Gastrocnemius medialis (tissue), 4 donors: ENCODE data around the gene MYOZ2. TPM values are rescaled to one million over a fixed set of nuclear protein-coding genes. Genes with fewer than 3 reads are reported as not detected.
A peak's percentile ranks its signal among the peaks of the same experiment; 100 is the strongest.

ENCODE experiments used
- ATAC-seq, 2 donors: fragments of 150-250 bp; one replicate each; pipeline ENCODE4 v1.9.1; 2016
- DNase-seq, 2 donors: peaks; one replicate each; pipeline ENCODE4 v3.0.0-alpha.2; 2019
- H3K27ac ChIP-seq, 4 donors: fragments of 200-600 bp; sonication (generic); 1 replicate in 1 of 4; 2 replicates in 3 of 4; pipeline ENCODE4 v1.5.1; 2016 to 2018; ENCODE audit warnings: mild to moderate bottlenecking in 2 of 4, moderate library complexity in 1 of 4
- H3K27me3 ChIP-seq, 3 donors: fragments of 200-600 bp; sonication (generic) in 2 of 3; 1 replicate in 1 of 3; 2 replicates in 2 of 3; pipeline versions ENCODE4 v1.5.1 to v1.6.0; 2016 to 2019; ENCODE audit warnings: mild to moderate bottlenecking in 1 of 3, moderate library complexity in 1 of 3
- H3K36me3 ChIP-seq, 2 donors: fragments of 200-600 bp; sonication (generic) in 1 of 2; one replicate each; pipeline ENCODE4 v1.5.1; 2017 to 2018
- H3K4me1 ChIP-seq, 2 donors: fragments of 200-600 bp; sonication (generic) in 1 of 2; one replicate each; pipeline ENCODE4 v1.5.1; 2016 to 2017; ENCODE audit warnings: mild to moderate bottlenecking in 2 of 2
- H3K4me3 ChIP-seq, 4 donors: fragments of 200-600 bp; sonication (generic) in 3 of 4; 1 replicate in 1 of 4; 2 replicates in 3 of 4; pipeline ENCODE4 v1.5.1; 2016 to 2019; ENCODE audit warnings: mild to moderate bottlenecking in 2 of 4
- H3K9me3 ChIP-seq, 3 donors: fragments of 200-600 bp; sonication (generic) in 2 of 3; 1 replicate in 1 of 3; 2 replicates in 2 of 3; pipeline ENCODE4 v1.5.1; 2016 to 2019
- CTCF ChIP-seq, 5 experiments: fragments of 450-650 bp in 3 of 5; fragments of 200-600 bp in 2 of 5; sonication (generic) in 2 of 5; IDR thresholded peaks in 4 of 5; conservative IDR thresholded peaks in 1 of 5; 1 replicate in 4 of 5; 2 replicates in 1 of 5; pipeline ENCODE4 v1.5.1; 2016 to 2019; ENCODE audit warnings: antibody characterized with exemption in 5 of 5, mild to moderate bottlenecking in 3 of 5, moderate library complexity in 3 of 5
- POLR2A ChIP-seq, 2 donors: fragments of 450-650 bp; IDR thresholded peaks; one replicate each; pipeline ENCODE4 v1.6.1; 2017; ENCODE audit warnings: antibody characterized with exemption in 2 of 2, mild to moderate bottlenecking in 2 of 2, moderate library complexity in 2 of 2
- in situ Hi-C, 4 donors: fragments of 200-750 bp; cut with MboI; loops; one replicate each; pipeline versions ENCODE4 v1.15.0 to v1.8.0; 2017; ENCODE audit warnings: low sequenced_read_pairs in 4 of 4
- intact Hi-C: fragments of 100-400 bp; cut with DNase I; formaldehyde crosslinking; loops from one replicate; pipeline ENCODE4 v1.15.1; 2023; ENCODE audit warnings: low total_unique reads
- total RNA-seq, 4 donors: library from RNA; depleted of rRNA; stranded (reverse); fragments of >200 nt; gene quantifications; one replicate each; pipeline versions ENCODE4 v1.1.0 to v1.2.3, GENCODE V29; 2016

Gene MYOZ2
- total RNA-seq, 4 donors from 2014 or later = 30.6 to 290 (median 87.9) TPM

GRCh38 chr4:119189638-119190037 is 54.0 kb downstream of the MYOZ2 start:
- Histone ChIP-seq H3K4me3 (peak overlapping the region in 1 of 4 donors; percentile 15), H3K9me3 (no peaks in the 10 kb centered on the region), H3K4me1 (peaks cover 10 to 23% of the 10 kb centered on the region in 2 donors), H3K27me3 (no peaks in the 10 kb centered on the region), H3K36me3 (no peaks in the 10 kb centered on the region), H3K27ac (peak overlapping the region; percentile 31 to 77 (median 62))
- ATAC-seq (peak; percentile 95 to 98), DNase-seq (peak in 1 of 2 donors; percentile 29)
- intact Hi-C loops = no loop called here
- in situ Hi-C loops = no loop called here
- TF ChIP-seq POLR2A (IDR thresholded peaks at IDR 0.05) (no peak), CTCF (IDR thresholded peaks at IDR 0.05 in 4 of 5, conservative IDR thresholded peaks at IDR 0.05 in 1 of 5) (no peak)

- Histone ChIP-seq H3K4me1 (peaks cover 10 to 23% of the 10 kb centered on the region in 2 donors), H3K27ac (peak overlapping the region in 3 of 4 donors; percentile 14 to 77 (median 64)), H3K36me3 (no peaks in the 10 kb centered on the region), H3K9me3 (no peaks in the 10 kb centered on the region), H3K4me3 (no peak overlapping the region), H3K27me3 (no peaks in the 10 kb centered on the region)
- in situ Hi-C loops = no loop called here
- ATAC-seq (peak in 1 of 2 donors; percentile 50), DNase-seq (no peak)
- intact Hi-C loops = no loop called here
- no peak for TF ChIP-seq CTCF (IDR thresholded peaks at IDR 0.05 in 4 of 5, conservative IDR thresholded peaks at IDR 0.05 in 1 of 5)
- TF ChIP-seq POLR2A (IDR thresholded peaks at IDR 0.05) = no peak
Observed at GRCh38 chr4:119190354-119190753, 54.7 kb downstream of the MYOZ2 start.

- in situ Hi-C loops = no loop called here
Observed at GRCh38 chr4:119191505-119191904, 55.9 kb downstream of the MYOZ2 start.

GRCh38 chr4:119197772-119198212 is 62.2 kb downstream of the MYOZ2 start:
- no peak for DNase-seq
- no peaks in the 10 kb centered on the region for H3K9me3 ChIP-seq
- in situ Hi-C loops (no loop called here), intact Hi-C loops (no loop called here)
- H3K36me3 ChIP-seq = no peaks in the 10 kb centered on the region
- no peak overlapping the region for H3K4me3 ChIP-seq
- H3K4me1 ChIP-seq = no peaks in the 10 kb centered on the region
- ATAC-seq = no peak
- no peaks in the 10 kb centered on the region for H3K27me3 ChIP-seq
- no peak for TF ChIP-seq POLR2A (IDR thresholded peaks at IDR 0.05)
- TF ChIP-seq CTCF (IDR thresholded peaks at IDR 0.05 in 4 of 5, conservative IDR thresholded peaks at IDR 0.05 in 1 of 5) = no peak
- H3K27ac ChIP-seq = no peak overlapping the region

More at GRCh38 chr4:119191505-119191904, 55.9 kb downstream of the MYOZ2 start:
- TF ChIP-seq POLR2A (IDR thresholded peaks at IDR 0.05) = no peak
- TF ChIP-seq CTCF (IDR thresholded peaks at IDR 0.05 in 4 of 5, conservative IDR thresholded peaks at IDR 0.05 in 1 of 5) = no peak
- H3K4me3 ChIP-seq = no peak overlapping the region
- H3K27me3 ChIP-seq = no peaks in the 10 kb centered on the region
- H3K4me1 ChIP-seq = peaks cover 10 to 23% of the 10 kb centered on the region in 2 donors
- no peak overlapping the region for H3K27ac ChIP-seq
- H3K36me3 ChIP-seq = no peaks in the 10 kb centered on the region
- DNase-seq (no peak), ATAC-seq (no peak)
- H3K9me3 ChIP-seq = no peaks in the 10 kb centered on the region
- intact Hi-C loops = no loop called here

- Histone ChIP-seq H3K4me1 (peaks cover 24% of the 10 kb centered on the region in 2 donors), H3K27ac (peak overlapping the region; percentile 53 to 76 (median 66)), H3K9me3 (no peaks in the 10 kb centered on the region), H3K36me3 (no peaks in the 10 kb centered on the region), H3K4me3 (peak overlapping the region in 2 of 4 donors; percentile 18 to 20), H3K27me3 (no peaks in the 10 kb centered on the region)
- intact Hi-C loops = no loop called here
- in situ Hi-C loops = loop anchor here in 1 of 4 donors (25.0 kb wide), 1 partner anchor 168 kb away; no protein-coding TSS in a partner anchor
- TF ChIP-seq CTCF (IDR thresholded peaks at IDR 0.05 in 4 of 5, conservative IDR thresholded peaks at IDR 0.05 in 1 of 5) (no peak), POLR2A (IDR thresholded peaks at IDR 0.05) (no peak)
- no peak for ATAC-seq
- no peak for DNase-seq
Observed at GRCh38 chr4:119204916-119205315, 69.3 kb downstream of the MYOZ2 start.
